ENCODE data around the gene TAPBP. TPM values are rescaled to one million over a fixed set of nuclear protein-coding genes. Genes with fewer than 3 reads are reported as not detected.

Gene TAPBP
- total and polyA plus RNA-seq, 9 of the 15 experiments (the other 6 are each of a cell fraction or from before 2014, with no cell fraction given): 5.6 to 74.0 (median 22.3) TPM

- TF ChIP-seq ZBTB7A (IDR thresholded peaks at IDR 0.05; ENCODE audit: borderline replicate concordance, control insufficient read depth, low read depth, low read length) (peak; percentile 64; the same call in 1 of the 2 replicates), ILK (tag; IDR thresholded peaks at IDR 0.05; ENCODE audit: borderline replicate concordance, low read depth) (no peak), MCM3 (IDR thresholded peaks at IDR 0.05) (no peak), ZNF184 (CRISPR knock-in tag; IDR thresholded peaks at IDR 0.05) (no peak), JUN (IDR thresholded peaks at IDR 0.05; ENCODE audit: borderline replicate concordance, low read depth, low read length) (no peak), JUN (CRISPR knock-in tag; IDR thresholded peaks at IDR 0.05; ENCODE audit: borderline replicate concordance) (no peak), RAD51 (IDR thresholded peaks at IDR 0.05; ENCODE audit: borderline replicate concordance, low read depth) (peak; percentile 90), IRF2 (CRISPR knock-in tag; IDR thresholded peaks at IDR 0.05) (no peak), MBD2 (IDR thresholded peaks at IDR 0.05; ENCODE audit: borderline replicate concordance, low read depth) (no peak), POLR2A (conservative IDR thresholded peaks at IDR 0.05) (no peak), FUS (optimal IDR thresholded peaks at IDR 0.05; ENCODE audit: low read depth, low read length) (no peak), MLX (CRISPR knock-in tag; conservative IDR thresholded peaks at IDR 0.05) (0 out of 4 replicates have a peak, but pooled peaks of 1 of the 2 experiments have one; percentile 46), ZNF121 (CRISPR knock-in tag; conservative IDR thresholded peaks at IDR 0.05) (no peak), HDAC1 (IDR thresholded peaks at IDR 0.05) (0 out of 4 replicates have a peak, but pooled peaks of 1 of the 2 experiments have one; percentile 10), HCFC1 (IDR thresholded peaks at IDR 0.05; ENCODE audit: low read depth, low read length) (no peak), PURB (CRISPR knock-in tag; IDR thresholded peaks at IDR 0.05; ENCODE audit: low read depth) (no peak)
- TF ChIP-seq, protein P1, sequence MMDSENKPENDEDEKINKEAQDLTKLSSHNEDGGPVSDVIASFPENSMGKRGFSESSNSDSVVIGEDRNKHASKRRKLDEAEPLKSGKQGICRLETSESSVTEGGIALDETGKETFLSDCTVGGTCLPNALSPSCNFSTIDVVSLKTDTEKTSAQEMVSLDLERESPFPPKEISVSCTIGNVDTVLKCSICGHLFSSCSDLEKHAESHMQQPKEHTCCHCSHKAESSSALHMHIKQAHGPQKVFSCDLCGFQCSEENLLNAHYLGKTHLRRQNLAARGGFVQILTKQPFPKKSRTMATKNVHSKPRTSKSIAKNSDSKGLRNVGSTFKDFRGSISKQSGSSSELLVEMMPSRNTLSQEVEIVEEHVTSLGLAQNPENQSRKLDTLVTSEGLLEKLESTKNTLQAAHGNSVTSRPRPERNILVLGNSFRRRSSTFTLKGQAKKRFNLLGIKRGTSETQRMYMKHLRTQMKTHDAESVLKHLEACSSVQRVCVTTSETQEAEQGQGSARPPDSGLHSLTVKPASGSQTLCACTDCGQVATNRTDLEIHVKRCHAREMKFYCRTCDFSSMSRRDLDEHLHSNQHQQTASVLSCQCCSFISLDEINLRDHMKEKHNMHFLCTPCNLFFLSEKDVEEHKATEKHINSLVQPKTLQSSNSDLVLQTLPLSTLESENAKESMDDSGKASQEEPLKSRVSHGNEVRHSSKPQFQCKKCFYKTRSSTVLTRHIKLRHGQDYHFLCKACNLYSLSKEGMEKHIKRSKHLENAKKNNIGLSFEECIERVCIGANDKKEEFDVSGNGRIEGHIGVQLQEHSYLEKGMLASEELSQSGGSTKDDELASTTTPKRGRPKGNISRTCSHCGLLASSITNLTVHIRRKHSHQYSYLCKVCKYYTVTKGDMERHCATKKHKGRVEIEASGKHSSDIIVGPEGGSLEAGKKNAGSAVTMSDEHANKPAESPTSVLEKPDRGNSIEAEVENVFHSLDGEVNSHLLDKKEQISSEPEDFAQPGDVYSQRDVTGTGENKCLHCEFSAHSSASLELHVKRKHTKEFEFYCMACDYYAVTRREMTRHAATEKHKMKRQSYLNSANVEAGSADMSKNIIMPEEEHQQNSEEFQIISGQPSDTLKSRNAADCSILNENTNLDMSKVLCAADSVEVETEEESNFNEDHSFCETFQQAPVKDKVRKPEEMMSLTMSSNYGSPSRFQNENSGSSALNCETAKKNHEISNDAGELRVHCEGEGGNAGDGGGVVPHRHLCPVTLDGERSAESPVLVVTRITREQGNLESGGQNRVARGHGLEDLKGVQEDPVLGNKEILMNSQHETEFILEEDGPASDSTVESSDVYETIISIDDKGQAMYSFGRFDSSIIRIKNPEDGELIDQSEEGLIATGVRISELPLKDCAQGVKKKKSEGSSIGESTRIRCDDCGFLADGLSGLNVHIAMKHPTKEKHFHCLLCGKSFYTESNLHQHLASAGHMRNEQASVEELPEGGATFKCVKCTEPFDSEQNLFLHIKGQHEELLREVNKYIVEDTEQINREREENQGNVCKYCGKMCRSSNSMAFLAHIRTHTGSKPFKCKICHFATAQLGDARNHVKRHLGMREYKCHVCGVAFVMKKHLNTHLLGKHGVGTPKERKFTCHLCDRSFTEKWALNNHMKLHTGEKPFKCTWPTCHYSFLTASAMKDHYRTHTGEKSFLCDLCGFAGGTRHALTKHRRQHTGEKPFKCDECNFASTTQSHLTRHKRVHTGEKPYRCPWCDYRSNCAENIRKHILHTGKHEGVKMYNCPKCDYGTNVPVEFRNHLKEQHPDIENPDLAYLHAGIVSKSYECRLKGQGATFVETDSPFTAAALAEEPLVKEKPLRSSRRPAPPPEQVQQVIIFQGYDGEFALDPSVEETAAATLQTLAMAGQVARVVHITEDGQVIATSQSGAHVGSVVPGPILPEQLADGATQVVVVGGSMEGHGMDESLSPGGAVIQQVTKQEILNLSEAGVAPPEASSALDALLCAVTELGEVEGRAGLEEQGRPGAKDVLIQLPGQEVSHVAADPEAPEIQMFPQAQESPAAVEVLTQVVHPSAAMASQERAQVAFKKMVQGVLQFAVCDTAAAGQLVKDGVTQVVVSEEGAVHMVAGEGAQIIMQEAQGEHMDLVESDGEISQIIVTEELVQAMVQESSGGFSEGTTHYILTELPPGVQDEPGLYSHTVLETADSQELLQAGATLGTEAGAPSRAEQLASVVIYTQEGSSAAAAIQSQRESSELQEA (IDR thresholded peaks at IDR 0.05; ENCODE audit: low read depth): no peak
- TF ChIP-seq, protein P2, sequence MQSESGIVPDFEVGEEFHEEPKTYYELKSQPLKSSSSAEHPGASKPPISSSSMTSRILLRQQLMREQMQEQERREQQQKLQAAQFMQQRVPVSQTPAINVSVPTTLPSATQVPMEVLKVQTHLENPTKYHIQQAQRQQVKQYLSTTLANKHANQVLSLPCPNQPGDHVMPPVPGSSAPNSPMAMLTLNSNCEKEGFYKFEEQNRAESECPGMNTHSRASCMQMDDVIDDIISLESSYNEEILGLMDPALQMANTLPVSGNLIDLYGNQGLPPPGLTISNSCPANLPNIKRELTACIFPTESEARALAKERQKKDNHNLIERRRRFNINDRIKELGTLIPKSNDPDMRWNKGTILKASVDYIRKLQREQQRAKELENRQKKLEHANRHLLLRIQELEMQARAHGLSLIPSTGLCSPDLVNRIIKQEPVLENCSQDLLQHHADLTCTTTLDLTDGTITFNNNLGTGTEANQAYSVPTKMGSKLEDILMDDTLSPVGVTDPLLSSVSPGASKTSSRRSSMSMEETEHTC (IDR thresholded peaks at IDR 0.05): 0 out of 2 replicates have a peak, but pooled peaks have one; percentile 37
- TF ChIP-seq, protein P3, sequence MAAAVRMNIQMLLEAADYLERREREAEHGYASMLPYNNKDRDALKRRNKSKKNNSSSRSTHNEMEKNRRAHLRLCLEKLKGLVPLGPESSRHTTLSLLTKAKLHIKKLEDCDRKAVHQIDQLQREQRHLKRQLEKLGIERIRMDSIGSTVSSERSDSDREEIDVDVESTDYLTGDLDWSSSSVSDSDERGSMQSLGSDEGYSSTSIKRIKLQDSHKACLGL (CRISPR knock-in tag; IDR thresholded peaks at IDR 0.05; ENCODE audit: borderline replicate concordance, poor library complexity, severe bottlenecking): no peak
Measured at GRCh38 chr6:33297406-33297955, 16.4 kb downstream of the TAPBP start (continued).

All from K562 (cell line).